Endothelial cell (in vitro differentiated cells): Measurements from ENCODE around the gene KLHL17. TPM values are rescaled to one million over a fixed set of nuclear protein-coding genes. Genes with fewer than 3 reads are reported as not detected.

Experiments used
- DNase-seq: peaks from one replicate; pipeline ENCODE4 v3.0.0; 2021; ENCODE audit warnings: low spot score
- H3K27ac Mint-ChIP-seq: one replicate; pipeline ENCODE4 v1.8.0; 2021; ENCODE audit warnings: mixed read lengths, inconsistent platforms; ENCODE audit not compliant: unreplicated experiment
- H3K27me3 Mint-ChIP-seq: one replicate; pipeline ENCODE4 v1.8.0; 2021; ENCODE audit warnings: mild to moderate bottlenecking, moderate library complexity, mixed read lengths, inconsistent platforms; ENCODE audit not compliant: unreplicated experiment
- H3K36me3 Mint-ChIP-seq: one replicate; pipeline ENCODE4 v1.8.0; 2021; ENCODE audit warnings: mild to moderate bottlenecking, low read depth, mixed read lengths, inconsistent platforms; ENCODE audit not compliant: unreplicated experiment
- H3K4me1 Mint-ChIP-seq: one replicate; pipeline ENCODE4 v1.8.0; 2021; ENCODE audit warnings: mild to moderate bottlenecking, mixed read lengths, inconsistent platforms; ENCODE audit not compliant: unreplicated experiment
- H3K4me3 Mint-ChIP-seq: one replicate; pipeline ENCODE4 v1.8.0; 2021; ENCODE audit warnings: mild to moderate bottlenecking, mixed read lengths, inconsistent platforms; ENCODE audit not compliant: unreplicated experiment
- H3K9me3 Mint-ChIP-seq: one replicate; pipeline ENCODE4 v1.8.0; 2021; ENCODE audit warnings: mixed read lengths, inconsistent platforms; ENCODE audit not compliant: unreplicated experiment
- CTCF ChIP-seq: fragments of 200-600 bp; sonication (generic); IDR thresholded peaks from one replicate; pipeline ENCODE4 v1.5.0; 2021; ENCODE audit warnings: antibody characterized with exemption; ENCODE audit not compliant: unreplicated experiment
- total RNA-seq: library from RNA; stranded (reverse); fragmentation: NEBNext Ultra II Directional; extraction: Animal tissue kit (Norgen Biotek cat#: 25700); gene quantifications from one replicate; pipeline ENCODE4 v1.2.1, GENCODE V29; 2021; ENCODE audit not compliant: unreplicated experiment

The KLHL17 gene
- total RNA-seq, 1 donor from 2014 or later: 18.7 TPM

DNA sequence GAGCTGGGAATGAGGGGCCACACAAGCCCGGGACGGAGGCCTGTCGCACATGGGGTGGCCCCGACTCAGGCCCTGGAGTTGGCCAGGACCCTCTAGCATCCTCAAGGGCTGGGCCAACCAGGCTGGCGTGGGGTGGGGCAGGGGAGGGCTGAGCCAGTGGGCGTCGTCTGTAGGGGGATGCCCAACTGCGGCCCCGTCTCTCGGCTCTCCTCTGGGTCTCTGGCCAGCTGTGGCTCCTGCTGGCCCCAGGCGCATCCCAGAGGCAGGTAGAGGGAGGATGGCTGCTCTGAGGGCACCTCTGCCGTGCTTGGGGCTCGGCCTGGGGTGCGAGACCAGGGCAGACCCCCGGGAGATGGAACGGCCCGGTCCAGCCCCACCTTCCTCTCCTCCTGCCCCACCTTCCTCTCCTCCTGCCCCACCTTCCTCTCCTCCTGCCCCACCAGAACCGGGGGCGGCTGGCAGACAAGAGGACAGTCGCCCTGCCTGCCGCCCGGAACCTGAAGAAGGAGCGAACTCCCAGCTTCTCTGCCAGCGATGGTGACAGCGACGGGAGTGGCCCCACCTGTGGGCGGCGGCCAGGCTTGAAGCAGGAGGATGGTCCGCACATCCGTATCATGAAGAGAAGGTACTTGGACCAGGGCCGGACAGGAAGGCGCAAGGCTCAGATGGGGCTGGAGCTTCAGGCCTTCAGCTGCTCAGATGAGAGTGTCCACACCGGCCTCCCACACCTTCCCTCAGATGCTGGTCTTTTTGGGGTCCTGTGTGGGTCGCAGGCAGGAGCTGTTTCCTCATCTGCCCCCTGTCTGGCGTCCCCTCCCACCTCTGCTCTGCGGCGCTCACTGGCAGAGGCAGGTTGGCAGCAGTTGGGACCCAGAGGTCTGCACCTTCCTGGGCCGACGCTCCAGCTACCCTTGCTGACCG lies 30.4 kb upstream of the KLHL17 start:
- Mint-ChIP-seq H3K27me3 (peaks cover 22% of the 10 kb centered on the region), H3K4me3 (no peak overlapping the region), H3K27ac (no peak overlapping the region), H3K4me1 (peaks cover 4% of the 10 kb centered on the region), H3K36me3 (no peaks in the 10 kb centered on the region), H3K9me3 (no peaks in the 10 kb centered on the region)
- no peak for DNase-seq
- no peak for TF ChIP-seq CTCF

DNA sequence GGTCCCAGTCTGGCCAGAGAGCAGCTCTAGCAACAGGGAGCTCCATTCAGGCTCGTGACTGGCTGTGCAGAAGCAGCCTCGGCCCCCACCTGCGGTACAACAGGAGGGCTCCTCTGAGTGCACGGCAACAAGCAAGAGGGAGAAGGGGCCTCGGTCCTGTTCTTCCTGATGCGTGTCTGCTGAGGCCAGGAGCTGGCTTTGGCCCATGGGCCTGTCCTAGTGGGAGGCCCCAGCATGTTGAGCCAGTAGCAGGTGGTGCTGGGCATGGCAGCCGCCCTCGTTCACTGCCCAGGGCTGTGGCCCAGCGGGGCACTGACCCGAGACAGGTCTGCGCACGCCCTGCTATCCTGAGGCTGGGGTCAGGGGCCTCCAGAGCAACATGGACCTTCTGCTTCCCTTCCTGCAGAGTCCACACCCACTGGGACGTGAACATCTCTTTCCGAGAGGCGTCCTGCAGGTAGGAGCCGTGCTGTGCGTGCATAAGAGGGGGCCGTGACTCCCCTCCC lies 29.7 kb upstream of the KLHL17 start:
- H3K9me3 Mint-ChIP-seq: no peaks in the 10 kb centered on the region
- no peak overlapping the region for H3K4me3 Mint-ChIP-seq
- peaks cover 23% of the 10 kb centered on the region for H3K27me3 Mint-ChIP-seq
- no peak for DNase-seq
- TF ChIP-seq CTCF: no peak
- no peak overlapping the region for H3K27ac Mint-ChIP-seq
- peaks cover 4% of the 10 kb centered on the region for H3K4me1 Mint-ChIP-seq
- H3K36me3 Mint-ChIP-seq: no peaks in the 10 kb centered on the region

DNA sequence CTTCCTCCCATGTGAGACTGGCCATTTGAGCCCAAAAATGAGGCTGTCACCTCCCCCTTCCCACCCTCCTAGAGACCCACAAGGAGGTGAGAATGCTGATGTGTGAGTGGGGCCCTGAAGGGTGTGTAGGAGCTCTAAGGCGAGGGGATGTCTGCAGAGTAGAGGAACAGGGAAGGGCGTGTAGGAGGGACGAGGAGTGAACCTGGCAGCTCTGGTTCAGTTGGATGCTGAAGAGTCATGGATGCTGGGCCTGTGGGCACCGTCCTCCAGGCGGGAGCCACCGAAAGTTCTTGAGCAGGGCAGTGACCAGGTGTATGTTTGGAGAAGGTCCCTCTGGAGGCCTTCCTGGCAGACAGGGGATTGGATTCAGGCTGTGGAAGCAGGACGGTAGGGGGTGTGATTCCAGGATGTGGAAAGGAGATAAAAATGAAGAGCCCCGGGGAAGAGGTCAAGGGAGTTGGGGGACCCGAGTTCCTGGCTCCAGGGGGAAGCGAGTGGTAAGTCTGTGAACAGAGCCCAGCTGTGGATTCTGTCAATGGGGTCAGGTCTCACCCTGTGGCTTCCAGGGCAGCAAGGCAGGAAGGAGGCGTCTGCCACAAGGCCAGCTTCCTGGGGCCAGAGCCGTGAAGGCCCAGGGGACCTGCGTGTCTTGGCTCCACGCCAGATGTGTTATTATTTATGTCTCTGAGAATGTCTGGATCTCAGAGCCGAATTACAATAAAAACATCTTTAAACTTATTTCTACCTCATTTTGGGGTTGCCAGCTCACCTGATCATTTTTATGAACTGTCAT lies 28.8 kb upstream of the KLHL17 start:
- Mint-ChIP-seq H3K27me3 (peaks cover 17% of the 10 kb centered on the region), H3K27ac (no peak overlapping the region), H3K9me3 (no peaks in the 10 kb centered on the region), H3K36me3 (no peaks in the 10 kb centered on the region), H3K4me1 (peaks cover 4% of the 10 kb centered on the region), H3K4me3 (no peak overlapping the region)
- no peak for DNase-seq
- TF ChIP-seq CTCF: no peak

- Mint-ChIP-seq H3K4me1 (peaks cover 4% of the 10 kb centered on the region), H3K4me3 (no peak overlapping the region), H3K27me3 (peaks cover 16% of the 10 kb centered on the region), H3K36me3 (no peaks in the 10 kb centered on the region), H3K27ac (no peak overlapping the region), H3K9me3 (no peaks in the 10 kb centered on the region)
- DNase-seq: no peak
- no peak for TF ChIP-seq CTCF
Observed at GRCh38 chr1:932173-932510, 28.2 kb upstream of the KLHL17 start.
